Activated naive CD4-positive, alpha-beta T cell treated with anti-CD3 and anti-CD28 coated beads for 36 hours (primary cell): Measurements from ENCODE around the gene ARHGEF11. TPM values are rescaled to one million over a fixed set of nuclear protein-coding genes. Genes with fewer than 3 reads are reported as not detected.
"Not testable (repeated sequence)": the region's sequence is repeated elsewhere in the genome, so short reads cannot be mapped to it uniquely, and the experiment has no call there.

Experiments
- CTCF ChIA-PET: fragments of 350-600 bp; sonication (Branson Sonifier 250); formaldehyde crosslinking; loops from one replicate; lab custom pipeline; 2021; ENCODE audit warnings: antibody characterized with exemption; lab: Charles Lee
- DNase-seq: peaks from one replicate; pipeline ENCODE4 v3.0.0-alpha.2; 2020
- H3K27ac Mint-ChIP-seq: one replicate; pipeline ENCODE4 v1.8.0; 2021; ENCODE audit warnings: mild to moderate bottlenecking, mixed read lengths
- H3K27me3 Mint-ChIP-seq: one replicate; pipeline ENCODE4 v1.8.0; 2021; ENCODE audit warnings: low read depth, mixed read lengths
- H3K36me3 Mint-ChIP-seq: one replicate; pipeline ENCODE4 v1.8.0; 2021; ENCODE audit warnings: low read depth, mixed read lengths
- H3K4me1 Mint-ChIP-seq: one replicate; pipeline ENCODE4 v1.8.0; 2021; ENCODE audit warnings: low read depth, mixed read lengths
- H3K4me3 Mint-ChIP-seq: one replicate; pipeline ENCODE4 v1.8.0; 2021; ENCODE audit warnings: mild to moderate bottlenecking, moderate library complexity, mixed read lengths
- H3K9me3 Mint-ChIP-seq: one replicate; pipeline ENCODE4 v1.8.0; 2021; ENCODE audit warnings: mixed read lengths
- intact Hi-C: fragments of 100-400 bp; cut with micrococcal nuclease; formaldehyde crosslinking; loops from one replicate; pipeline ENCODE4 v1.15.1; 2023
- total RNA-seq, 2 experiments: library from RNA; stranded (reverse); gene quantifications; one replicate each; pipeline ENCODE4 v1.2.3, GENCODE V29; 2021

ARHGEF11 gene
- total RNA-seq, 2 experiments from 2014 or later = 3.2 to 3.4 TPM

GRCh38 chr1:156933136-156933535 is 112.4 kb downstream of the ARHGEF11 start:
- Mint-ChIP-seq H3K27me3 (peaks cover 29% of the 10 kb centered on the region), H3K27ac (no peak overlapping the region), H3K9me3 (no peaks in the 10 kb centered on the region), H3K36me3 (no peaks in the 10 kb centered on the region), H3K4me3 (no peak overlapping the region), H3K4me1 (no peaks in the 10 kb centered on the region)
- CTCF ChIA-PET = interaction anchor here (3.1 kb wide), 1 partner anchor 21 kb away, joined by 15 read pairs; no protein-coding TSS in a partner anchor
- DNase-seq = no peak
- intact Hi-C loops = no loop called here

DNA sequence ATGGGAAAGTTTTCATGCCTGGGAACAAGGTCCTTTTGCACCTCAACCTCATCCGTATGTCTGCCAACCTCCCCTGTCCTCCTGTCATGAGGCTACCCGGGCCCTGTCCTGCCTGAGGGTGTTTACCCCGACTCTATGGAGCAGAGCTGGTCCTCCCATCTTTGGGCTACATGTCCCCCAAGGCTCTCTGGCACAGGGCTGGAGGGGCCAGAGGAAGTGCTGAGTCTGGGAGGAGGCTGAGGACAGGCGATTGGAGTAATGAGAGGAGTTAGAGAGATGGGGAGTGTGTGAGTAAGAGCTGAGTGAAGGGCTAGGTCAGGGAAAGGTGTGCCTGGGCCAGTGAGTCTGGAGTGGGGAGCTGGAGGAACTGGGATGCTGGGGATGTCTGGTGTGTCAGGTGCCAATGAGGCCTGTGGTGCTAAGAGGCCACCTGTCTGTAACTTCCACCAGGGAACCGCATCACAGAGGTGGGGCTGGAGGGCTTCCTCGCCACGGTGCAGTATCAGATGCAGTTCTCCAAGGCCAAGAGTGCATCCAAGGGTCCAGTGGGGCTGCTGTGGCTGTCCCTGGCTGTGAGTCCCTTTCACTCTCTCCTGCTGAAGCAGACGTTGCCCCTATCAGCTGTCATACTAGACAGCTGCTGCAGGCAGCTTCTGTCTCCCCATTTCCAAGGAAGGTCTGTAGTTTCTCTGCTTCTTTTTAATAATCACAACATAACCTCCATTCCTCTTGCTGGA is 113.4 kb downstream of the ARHGEF11 start:
- Mint-ChIP-seq H3K4me1 (peaks cover 6% of the 10 kb centered on the region), H3K27ac (no peak overlapping the region), H3K9me3 (no peaks in the 10 kb centered on the region), H3K27me3 (peaks cover 36% of the 10 kb centered on the region), H3K36me3 (no peaks in the 10 kb centered on the region), H3K4me3 (no peak overlapping the region)
- CTCF ChIA-PET = interaction anchor here (1.0 to 3.1 kb wide), 4 partner anchors 18 to 122 kb away, joined by 4 to 15 read pairs (median 4); no protein-coding TSS in a partner anchor
- intact Hi-C loops = no loop called here
- no peak for DNase-seq

DNA sequence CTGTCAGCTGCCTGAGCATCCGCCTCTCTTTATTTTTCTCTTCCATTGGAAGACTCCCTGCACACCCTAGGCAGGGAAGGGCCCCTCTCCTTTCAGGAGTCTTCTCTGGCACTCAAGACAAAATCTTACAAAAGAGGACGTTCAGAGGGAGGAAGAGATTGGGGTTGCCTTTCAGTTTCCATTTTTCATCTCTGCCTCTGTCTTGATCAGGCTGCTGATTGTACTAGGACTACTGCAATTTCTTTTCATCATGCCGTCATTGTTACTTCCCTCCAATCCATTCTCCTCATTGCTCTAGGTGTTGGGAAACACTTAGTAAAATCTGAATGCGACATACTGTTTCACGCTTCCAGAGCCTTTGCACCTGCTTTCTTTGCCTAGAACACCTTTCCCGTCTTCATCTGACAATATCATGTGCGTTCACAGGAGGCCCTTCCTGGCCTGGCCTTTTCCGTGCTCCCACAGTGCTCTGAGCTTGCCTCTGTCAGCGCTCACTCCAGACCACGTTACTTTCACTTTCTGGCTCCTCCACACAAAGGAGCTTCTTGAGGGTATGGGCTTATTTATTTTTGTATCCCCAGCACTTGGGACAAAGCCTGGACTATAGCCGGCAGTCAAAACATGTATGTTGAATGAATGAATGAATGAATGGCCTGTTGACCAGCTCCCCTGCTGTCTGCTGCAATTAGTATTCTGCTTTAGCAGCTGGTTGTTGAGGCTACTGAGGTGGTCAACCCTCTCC is 114.2 kb downstream of the ARHGEF11 start:
- H3K27me3 Mint-ChIP-seq = peaks cover 44% of the 10 kb centered on the region
- no peaks in the 10 kb centered on the region for H3K9me3 Mint-ChIP-seq
- H3K4me3 Mint-ChIP-seq = no peak overlapping the region
- CTCF ChIA-PET = interaction anchor here (1.0 to 3.1 kb wide), 4 partner anchors 18 to 123 kb away, joined by 4 to 15 read pairs (median 4); no protein-coding TSS in a partner anchor
- DNase-seq = no peak
- H3K4me1 Mint-ChIP-seq = peaks cover 10% of the 10 kb centered on the region
- intact Hi-C loops = no loop called here
- H3K27ac Mint-ChIP-seq = no peak overlapping the region
- H3K36me3 Mint-ChIP-seq = no peaks in the 10 kb centered on the region

DNA sequence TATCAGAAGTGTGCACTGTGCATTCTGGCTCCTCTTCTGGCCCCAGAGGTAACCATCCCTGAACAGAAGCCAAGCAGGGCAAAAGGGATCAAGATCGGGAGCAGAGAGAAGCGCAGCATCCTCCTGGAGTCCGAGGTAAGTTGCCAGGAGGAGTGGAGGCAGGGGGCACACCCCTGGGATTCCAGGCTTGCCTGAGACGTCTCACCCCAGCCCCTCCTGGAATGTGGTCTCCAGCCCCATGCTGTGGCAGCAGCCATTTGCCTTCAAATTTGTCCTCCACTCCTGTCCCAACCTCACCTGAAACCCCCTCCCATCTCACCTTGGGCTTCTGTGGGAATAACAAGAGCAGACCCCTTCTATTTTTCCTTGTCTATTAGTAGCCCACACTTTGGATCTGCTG is 115.1 kb downstream of the ARHGEF11 start:
- intact Hi-C loops = no loop called here
- no peak for DNase-seq
- no peak overlapping the region for H3K27ac Mint-ChIP-seq
- H3K36me3 Mint-ChIP-seq = no peaks in the 10 kb centered on the region
- H3K4me1 Mint-ChIP-seq = peaks cover 10% of the 10 kb centered on the region
- no peak overlapping the region for H3K4me3 Mint-ChIP-seq
- H3K9me3 Mint-ChIP-seq = no peaks in the 10 kb centered on the region
- H3K27me3 Mint-ChIP-seq = peaks cover 53% of the 10 kb centered on the region
- CTCF ChIA-PET = interaction anchor here (6.9 kb wide), 1 partner anchor 38 kb away, joined by 79 read pairs; the partner anchor contains the start of gene PEAR1

- Mint-ChIP-seq H3K4me1 (peaks cover 10% of the 10 kb centered on the region), H3K9me3 (no peaks in the 10 kb centered on the region), H3K4me3 (no peak overlapping the region), H3K27me3 (peaks cover 60% of the 10 kb centered on the region), H3K27ac (no peak overlapping the region), H3K36me3 (no peaks in the 10 kb centered on the region)
- intact Hi-C loops = no loop called here
- DNase-seq = no peak
- CTCF ChIA-PET = interaction anchor here (0.8 to 6.9 kb wide), 3 partner anchors 31 to 70 kb away, joined by 3 to 79 read pairs (median 9); partner anchors contain the start of genes NTRK1 and PEAR1
These were observed 115.8 kb downstream of the ARHGEF11 start for GRCh38 chr1:156929596-156930238.

GRCh38 chr1:156928043-156928602 is 117.4 kb downstream of the ARHGEF11 start:
- Mint-ChIP-seq H3K4me3 (no peak overlapping the region), H3K4me1 (peaks cover 14% of the 10 kb centered on the region), H3K9me3 (no peaks in the 10 kb centered on the region), H3K36me3 (no peaks in the 10 kb centered on the region), H3K27me3 (peaks cover 71% of the 10 kb centered on the region), H3K27ac (no peak overlapping the region)
- CTCF ChIA-PET = interaction anchor here (0.7 to 6.9 kb wide), 15 partner anchors 8 to 301 kb away, joined by 3 to 79 read pairs (median 5); partner anchors contain the start of genes NTRK1 and PEAR1
- intact Hi-C loops = no loop called here
- no peak for DNase-seq

DNA sequence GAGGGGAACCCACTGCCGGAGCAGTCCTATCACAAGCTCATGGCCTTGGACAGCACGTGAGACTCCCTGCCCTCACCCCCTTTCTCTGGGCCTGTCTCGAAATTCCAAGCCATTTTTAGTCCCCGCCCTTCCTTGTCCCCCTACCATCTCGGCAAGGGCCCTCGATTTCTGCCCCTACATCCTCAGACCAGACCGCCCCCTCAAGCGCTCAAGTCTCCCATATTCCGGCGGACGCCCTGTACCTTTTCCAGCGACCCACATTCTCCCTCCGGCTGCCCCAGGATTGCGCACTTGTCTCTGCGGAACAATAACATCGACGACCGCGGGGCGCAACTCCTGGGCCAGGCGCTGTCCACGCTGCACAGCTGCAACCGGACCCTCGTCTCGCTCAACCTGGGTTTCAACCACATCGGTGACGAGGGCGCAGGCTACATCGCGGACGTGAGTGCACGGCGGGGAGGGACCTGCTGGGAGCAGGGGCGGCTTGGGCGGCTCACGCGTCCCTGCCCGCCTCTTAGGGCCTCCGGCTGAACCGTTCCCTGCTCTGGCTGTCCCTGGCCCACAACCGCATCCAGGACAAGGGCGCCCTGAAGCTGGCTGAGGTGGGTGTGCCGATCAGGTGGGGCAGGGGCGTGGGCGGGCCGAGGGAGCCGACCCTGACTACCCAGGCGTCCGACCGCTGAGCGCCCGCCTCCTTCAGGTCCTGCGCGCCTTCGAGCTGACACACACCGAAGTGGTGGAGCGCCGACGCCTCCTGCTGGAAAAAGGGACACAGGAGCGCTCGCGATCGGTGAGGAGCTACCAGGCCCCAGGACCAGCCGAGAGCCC is 118.1 kb downstream of the ARHGEF11 start:
- H3K4me3 Mint-ChIP-seq = no peak overlapping the region
- DNase-seq = peak; percentile 84
- no peaks in the 10 kb centered on the region for H3K9me3 Mint-ChIP-seq
- CTCF ChIA-PET = interaction anchor here (0.7 to 6.9 kb wide), 17 partner anchors 8 to 300 kb away, joined by 3 to 79 read pairs (median 4); partner anchors contain the start of genes NTRK1 and PEAR1
- intact Hi-C loops = loop anchor here (1.0 kb wide), 2 partner anchors 17 to 35 kb away; no protein-coding TSS in a partner anchor
- peaks cover 77% of the 10 kb centered on the region for H3K27me3 Mint-ChIP-seq
- peaks cover 14% of the 10 kb centered on the region for H3K4me1 Mint-ChIP-seq
- H3K36me3 Mint-ChIP-seq = no peaks in the 10 kb centered on the region
- no peak overlapping the region for H3K27ac Mint-ChIP-seq

DNA sequence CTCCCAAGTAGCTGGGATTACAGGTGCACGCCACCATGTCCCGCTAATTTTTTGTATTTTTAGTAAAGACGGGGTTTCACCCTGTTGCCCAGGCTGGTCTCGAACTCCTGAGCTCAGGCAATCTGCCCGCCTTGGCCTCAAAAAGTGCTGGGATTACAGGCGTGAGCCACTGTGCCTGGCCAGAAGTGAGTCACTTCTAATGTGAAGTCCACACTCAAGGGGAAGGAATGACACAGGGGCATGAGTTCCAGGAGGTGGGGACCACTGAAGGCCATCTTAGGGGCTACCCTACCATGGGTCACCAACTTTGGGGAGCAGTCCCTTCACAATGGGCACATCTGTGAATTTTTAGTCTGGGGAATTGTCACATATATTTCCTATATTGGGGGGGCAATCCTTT is 118.8 kb downstream of the ARHGEF11 start:
- not testable (repeated sequence) for H3K4me3 Mint-ChIP-seq, H3K9me3 Mint-ChIP-seq, H3K36me3 Mint-ChIP-seq, H3K27ac Mint-ChIP-seq, DNase-seq
- CTCF ChIA-PET = interaction anchor here (0.6 to 6.9 kb wide), 5 partner anchors 16 to 237 kb away, joined by 3 to 79 read pairs (median 4); partner anchors contain the start of gene PEAR1
- Mint-ChIP-seq H3K27me3 (peaks cover 84% of the 10 kb centered on the region), H3K4me1 (peaks cover 14% of the 10 kb centered on the region)
- intact Hi-C loops = loop anchor here (1.0 kb wide), 2 partner anchors 16 to 34 kb away; no protein-coding TSS in a partner anchor

- H3K4me3 Mint-ChIP-seq = no peak overlapping the region
- H3K27me3 Mint-ChIP-seq = peaks cover 85% of the 10 kb centered on the region
- H3K9me3 Mint-ChIP-seq = no peaks in the 10 kb centered on the region
- intact Hi-C loops = no loop called here
- H3K4me1 Mint-ChIP-seq = peaks cover 14% of the 10 kb centered on the region
- H3K36me3 Mint-ChIP-seq = no peaks in the 10 kb centered on the region
- H3K27ac Mint-ChIP-seq = no peak overlapping the region
- peak; percentile 69 for DNase-seq
- CTCF ChIA-PET = interaction anchor here (0.7 to 6.9 kb wide), 4 partner anchors 16 to 79 kb away, joined by 3 to 79 read pairs (median 4); partner anchors contain the start of gene PEAR1
These were observed 119.4 kb downstream of the ARHGEF11 start for GRCh38 chr1:156926175-156926574.

GRCh38 chr1:156925154-156926010 is 120.2 kb downstream of the ARHGEF11 start:
- intact Hi-C loops = no loop called here
- H3K4me1 Mint-ChIP-seq = peaks cover 16% of the 10 kb centered on the region

More at GRCh38 chr1:156925154-156926010, 120.2 kb downstream of the ARHGEF11 start:
- DNase-seq = no peak
- no peak overlapping the region for H3K27ac Mint-ChIP-seq
- no peak overlapping the region for H3K4me3 Mint-ChIP-seq
- peaks cover 84% of the 10 kb centered on the region for H3K27me3 Mint-ChIP-seq
- no peaks in the 10 kb centered on the region for H3K9me3 Mint-ChIP-seq
- CTCF ChIA-PET = interaction anchor here (0.6 to 6.9 kb wide), 5 partner anchors 12 to 33 kb away, joined by 3 to 79 read pairs (median 3); partner anchors contain the start of gene PEAR1
- H3K36me3 Mint-ChIP-seq = no peaks in the 10 kb centered on the region
